GM23338 (cell line): ENCODE measurements around the gene RAC2. TPM values are rescaled to one million over a fixed set of nuclear protein-coding genes. Genes with fewer than 3 reads are reported as not detected.

Experiments
- ATAC-seq: fragments of 200-7000 bp; cut with Tn5 transposase; 3 replicates; pipeline ENCODE4 v1.9.1; 2020
- DNase-seq: peaks from one replicate; pipeline ENCODE4 v3.0.0-alpha.2; 2015; ENCODE audit warnings: low spot score
- H2AFZ ChIP-seq: fragments of 200-600 bp; sonication (generic); 2 replicates; pipeline ENCODE4 v1.8.0; 2016; ENCODE audit warnings: antibody characterized with exemption, mild to moderate bottlenecking, moderate library complexity
- H3F3A ChIP-seq: fragments of 200-600 bp; sonication (generic); replicated peaks from 2 replicates; pipeline ENCODE4 v1.8.0; 2017; ENCODE audit warnings: antibody characterized with exemption, mixed run types, low read depth
- H3K27ac ChIP-seq: fragments of 200-600 bp; sonication (generic); 2 replicates; pipeline ENCODE4 v1.6.1; 2016; ENCODE audit warnings: low read depth
- H3K27me3 ChIP-seq: fragments of 200-600 bp; sonication (generic); 2 replicates; pipeline ENCODE4 v1.8.0; 2016; ENCODE audit warnings: mild to moderate bottlenecking, mixed run types, moderate library complexity; ENCODE audit not compliant: insufficient read depth
- H3K36me3 ChIP-seq: fragments of 200-600 bp; sonication (generic); 2 replicates; pipeline ENCODE4 v1.8.0; 2016; ENCODE audit warnings: mild to moderate bottlenecking; ENCODE audit not compliant: insufficient read depth
- H3K4me1 ChIP-seq: fragments of 200-600 bp; sonication (generic); 2 replicates; pipeline ENCODE4 v1.8.0; 2016; ENCODE audit warnings: mild to moderate bottlenecking, moderate library complexity; ENCODE audit not compliant: insufficient read depth
- H3K4me2 ChIP-seq: fragments of 200-600 bp; sonication (generic); 2 replicates; pipeline ENCODE4 v1.7.1; 2017; ENCODE audit warnings: mixed run types
- H3K4me3 ChIP-seq: fragments of 200-600 bp; sonication (generic); 2 replicates; pipeline ENCODE4 v1.6.1; 2016; ENCODE audit warnings: mixed run types
- H3K79me2 ChIP-seq: fragments of 200-600 bp; sonication (generic); replicated peaks from 2 replicates; pipeline ENCODE4 v1.8.0; 2017; ENCODE audit warnings: mild to moderate bottlenecking; ENCODE audit not compliant: insufficient read depth
- H3K9me2 ChIP-seq: fragments of 200-600 bp; sonication (generic); 2 replicates; pipeline ENCODE4 v1.8.0; 2017; ENCODE audit not compliant: insufficient read depth
- H4K20me1 ChIP-seq: fragments of 200-600 bp; sonication (generic); replicated peaks from 2 replicates; pipeline ENCODE4 v1.8.0; 2017; ENCODE audit warnings: mild to moderate bottlenecking; ENCODE audit not compliant: insufficient read depth
- H3K27ac Mint-ChIP-seq: 2 replicates; pipeline ENCODE4 v1.8.0; 2020; ENCODE audit warnings: inconsistent platforms, mild to moderate bottlenecking, moderate library complexity, mixed read lengths
- H3K27me3 Mint-ChIP-seq: 3 replicates; pipeline ENCODE4 v1.8.0; 2022; ENCODE audit warnings: low read depth, mild to moderate bottlenecking, moderate library complexity, mixed read lengths, inconsistent platforms; ENCODE audit not compliant: insufficient read depth, poor library complexity
- H3K36me3 Mint-ChIP-seq: 3 replicates; pipeline ENCODE4 v1.8.0; 2021; ENCODE audit warnings: low read depth, mild to moderate bottlenecking, inconsistent platforms, moderate library complexity, mixed read lengths
- H3K4me1 Mint-ChIP-seq: 3 replicates; pipeline ENCODE4 v1.8.0; 2020; ENCODE audit warnings: mild to moderate bottlenecking, inconsistent platforms, mixed read lengths
- H3K4me3 Mint-ChIP-seq: 3 replicates; pipeline ENCODE4 v1.8.0; 2021; ENCODE audit warnings: moderate library complexity, mild to moderate bottlenecking, inconsistent platforms, mixed read lengths
- H3K9me3 Mint-ChIP-seq: 3 replicates; pipeline ENCODE4 v1.8.0; 2020; ENCODE audit warnings: moderate library complexity, mild to moderate bottlenecking, inconsistent platforms, mixed read lengths
- CREB1 ChIP-seq: fragments of 250-450 bp; sonication (Bioruptor Pico); IDR thresholded peaks from 2 replicates; pipeline ENCODE4 v1.5.0; 2020; ENCODE audit warnings: low read depth, mild to moderate bottlenecking, moderate library complexity
- EZH2 ChIP-seq: fragments of 200-600 bp; sonication (generic); IDR thresholded peaks from one replicate; pipeline ENCODE4 v1.8.0; 2017; ENCODE audit warnings: antibody characterized with exemption, mild to moderate bottlenecking, low read depth; ENCODE audit not compliant: unreplicated experiment
- POLR2AphosphoS5 ChIP-seq: IDR thresholded peaks from 2 replicates; pipeline ENCODE4 v1.6.1; 2016; ENCODE audit warnings: antibody characterized with exemption, low read depth
- polyA plus RNA-seq: library from polyadenylated mRNA; unstranded; fragments of >200 nt; fragmentation: Nextera tagmentation; extraction: Ambion mirVana; gene quantifications from 2 replicates; pipeline ENCODE4 v1.2.1, GENCODE V29; 2016
- total RNA-seq: library from RNA; depleted of rRNA; stranded (reverse); fragments of >200 nt; shearing (Covaris generic); gene quantifications from 2 replicates; pipeline ENCODE4 v1.2.3, GENCODE V29; 2014
- TF ChIP-seq, protein P1 (sequence below), 2 experiments: fragments of 200-600 bp in 1 of 2; sonication (generic) in 1 of 2; conservative IDR thresholded peaks; 2 replicates each; pipeline versions ENCODE4 v1.5.1 to v1.6.1; 2016 to 2017; ENCODE audit warnings: antibody characterized with exemption in 2 of 2, low read depth in 2 of 2, mild to moderate bottlenecking in 2 of 2, moderate library complexity in 1 of 2
- TF ChIP-seq, protein P2 (sequence below): IDR thresholded peaks from 2 replicates; pipeline ENCODE4 v1.6.1; 2016; ENCODE audit warnings: antibody characterized with exemption
- TF ChIP-seq, protein P3 (sequence below): fragments of 250-450 bp; sonication (Bioruptor Pico); IDR thresholded peaks from 2 replicates; pipeline ENCODE4 v1.5.0; 2020; ENCODE audit warnings: mild to moderate bottlenecking, moderate library complexity

RAC2 gene
- total and polyA plus RNA-seq, 2 experiments from 2014 or later, result 2.4 to 2.7 TPM

GRCh38 chr22:37289156-37289735 lies 45.2 kb upstream of the RAC2 start:
- Mint-ChIP-seq H3K36me3 (no peaks in the 10 kb centered on the region), H3K9me3 (peaks cover 4% of the 10 kb centered on the region; the same call in 1 of the 3 replicates), H3K27ac (no peak overlapping the region), H3K4me1 (peaks cover 8% of the 10 kb centered on the region), H3K27me3 (peaks cover 7% of the 10 kb centered on the region), H3K4me3 (no peak overlapping the region)
- no peaks in the 10 kb centered on the region for H3F3A ChIP-seq
- no peaks in the 10 kb centered on the region for H4K20me1 ChIP-seq
- H3K27ac ChIP-seq, result no peak overlapping the region
- DNase-seq (no peak), ATAC-seq (no peak)
- H3K36me3 ChIP-seq, result no peaks in the 10 kb centered on the region
- H3K27me3 ChIP-seq, result no peaks in the 10 kb centered on the region
- peaks cover 8% of the 10 kb centered on the region; the same call in 1 of the 2 replicates for H3K4me1 ChIP-seq
- H3K4me2 ChIP-seq, result no peak overlapping the region
- TF ChIP-seq EZH2 (no peak), CREB1 (CRISPR knock-in tag) (no peak)
- TF ChIP-seq, protein P1, sequence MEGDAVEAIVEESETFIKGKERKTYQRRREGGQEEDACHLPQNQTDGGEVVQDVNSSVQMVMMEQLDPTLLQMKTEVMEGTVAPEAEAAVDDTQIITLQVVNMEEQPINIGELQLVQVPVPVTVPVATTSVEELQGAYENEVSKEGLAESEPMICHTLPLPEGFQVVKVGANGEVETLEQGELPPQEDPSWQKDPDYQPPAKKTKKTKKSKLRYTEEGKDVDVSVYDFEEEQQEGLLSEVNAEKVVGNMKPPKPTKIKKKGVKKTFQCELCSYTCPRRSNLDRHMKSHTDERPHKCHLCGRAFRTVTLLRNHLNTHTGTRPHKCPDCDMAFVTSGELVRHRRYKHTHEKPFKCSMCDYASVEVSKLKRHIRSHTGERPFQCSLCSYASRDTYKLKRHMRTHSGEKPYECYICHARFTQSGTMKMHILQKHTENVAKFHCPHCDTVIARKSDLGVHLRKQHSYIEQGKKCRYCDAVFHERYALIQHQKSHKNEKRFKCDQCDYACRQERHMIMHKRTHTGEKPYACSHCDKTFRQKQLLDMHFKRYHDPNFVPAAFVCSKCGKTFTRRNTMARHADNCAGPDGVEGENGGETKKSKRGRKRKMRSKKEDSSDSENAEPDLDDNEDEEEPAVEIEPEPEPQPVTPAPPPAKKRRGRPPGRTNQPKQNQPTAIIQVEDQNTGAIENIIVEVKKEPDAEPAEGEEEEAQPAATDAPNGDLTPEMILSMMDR (conservative IDR thresholded peaks at IDR 0.05; ENCODE audit: low read depth in 2 of 2), result no peak
- TF ChIP-seq, protein P2, sequence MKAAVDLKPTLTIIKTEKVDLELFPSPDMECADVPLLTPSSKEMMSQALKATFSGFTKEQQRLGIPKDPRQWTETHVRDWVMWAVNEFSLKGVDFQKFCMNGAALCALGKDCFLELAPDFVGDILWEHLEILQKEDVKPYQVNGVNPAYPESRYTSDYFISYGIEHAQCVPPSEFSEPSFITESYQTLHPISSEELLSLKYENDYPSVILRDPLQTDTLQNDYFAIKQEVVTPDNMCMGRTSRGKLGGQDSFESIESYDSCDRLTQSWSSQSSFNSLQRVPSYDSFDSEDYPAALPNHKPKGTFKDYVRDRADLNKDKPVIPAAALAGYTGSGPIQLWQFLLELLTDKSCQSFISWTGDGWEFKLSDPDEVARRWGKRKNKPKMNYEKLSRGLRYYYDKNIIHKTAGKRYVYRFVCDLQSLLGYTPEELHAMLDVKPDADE, result no peak
- no peaks in the 10 kb centered on the region for H3K9me2 ChIP-seq
- no peak overlapping the region for H3K4me3 ChIP-seq
- H3K79me2 ChIP-seq, result no peaks in the 10 kb centered on the region
- no peak overlapping the region for H2AFZ ChIP-seq

DNA sequence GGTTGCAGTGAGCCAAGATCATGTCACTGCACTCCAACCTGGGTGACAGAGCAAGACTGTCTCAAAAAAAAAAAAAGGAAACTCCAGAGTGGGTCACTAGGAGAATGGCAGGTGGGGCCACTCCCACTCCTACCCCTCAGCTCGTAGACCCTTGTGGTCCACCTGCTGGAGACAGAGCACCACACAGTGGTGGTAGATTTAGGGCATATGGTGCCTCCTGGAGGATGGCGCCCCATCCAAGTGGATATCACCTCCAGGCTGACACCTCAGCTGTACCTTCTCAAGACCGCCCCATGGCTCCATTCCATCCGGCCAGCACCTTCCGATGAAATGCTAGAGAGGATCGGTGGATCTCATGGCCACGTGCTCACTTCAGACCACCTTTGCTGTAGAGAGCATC lies 44.5 kb upstream of the RAC2 start:
- H3K9me2 ChIP-seq, result no peaks in the 10 kb centered on the region
- H4K20me1 ChIP-seq, result no peaks in the 10 kb centered on the region
- Mint-ChIP-seq H3K4me1 (peaks cover 13% of the 10 kb centered on the region), H3K36me3 (no peaks in the 10 kb centered on the region), H3K4me3 (no peak overlapping the region), H3K27ac (no peak overlapping the region), H3K27me3 (peaks cover 9% of the 10 kb centered on the region), H3K9me3 (peaks cover 4% of the 10 kb centered on the region; the same call in 1 of the 3 replicates)
- DNase-seq, result no peak
- no peaks in the 10 kb centered on the region for H3K36me3 ChIP-seq
- TF ChIP-seq, protein P1 (conservative IDR thresholded peaks at IDR 0.05; ENCODE audit: low read depth in 2 of 2), result peak in 1 of 2 experiments; percentile 25; a peak in 1 of 4 replicates
- no peak for TF ChIP-seq POLR2AphosphoS5
- TF ChIP-seq, protein P3, sequence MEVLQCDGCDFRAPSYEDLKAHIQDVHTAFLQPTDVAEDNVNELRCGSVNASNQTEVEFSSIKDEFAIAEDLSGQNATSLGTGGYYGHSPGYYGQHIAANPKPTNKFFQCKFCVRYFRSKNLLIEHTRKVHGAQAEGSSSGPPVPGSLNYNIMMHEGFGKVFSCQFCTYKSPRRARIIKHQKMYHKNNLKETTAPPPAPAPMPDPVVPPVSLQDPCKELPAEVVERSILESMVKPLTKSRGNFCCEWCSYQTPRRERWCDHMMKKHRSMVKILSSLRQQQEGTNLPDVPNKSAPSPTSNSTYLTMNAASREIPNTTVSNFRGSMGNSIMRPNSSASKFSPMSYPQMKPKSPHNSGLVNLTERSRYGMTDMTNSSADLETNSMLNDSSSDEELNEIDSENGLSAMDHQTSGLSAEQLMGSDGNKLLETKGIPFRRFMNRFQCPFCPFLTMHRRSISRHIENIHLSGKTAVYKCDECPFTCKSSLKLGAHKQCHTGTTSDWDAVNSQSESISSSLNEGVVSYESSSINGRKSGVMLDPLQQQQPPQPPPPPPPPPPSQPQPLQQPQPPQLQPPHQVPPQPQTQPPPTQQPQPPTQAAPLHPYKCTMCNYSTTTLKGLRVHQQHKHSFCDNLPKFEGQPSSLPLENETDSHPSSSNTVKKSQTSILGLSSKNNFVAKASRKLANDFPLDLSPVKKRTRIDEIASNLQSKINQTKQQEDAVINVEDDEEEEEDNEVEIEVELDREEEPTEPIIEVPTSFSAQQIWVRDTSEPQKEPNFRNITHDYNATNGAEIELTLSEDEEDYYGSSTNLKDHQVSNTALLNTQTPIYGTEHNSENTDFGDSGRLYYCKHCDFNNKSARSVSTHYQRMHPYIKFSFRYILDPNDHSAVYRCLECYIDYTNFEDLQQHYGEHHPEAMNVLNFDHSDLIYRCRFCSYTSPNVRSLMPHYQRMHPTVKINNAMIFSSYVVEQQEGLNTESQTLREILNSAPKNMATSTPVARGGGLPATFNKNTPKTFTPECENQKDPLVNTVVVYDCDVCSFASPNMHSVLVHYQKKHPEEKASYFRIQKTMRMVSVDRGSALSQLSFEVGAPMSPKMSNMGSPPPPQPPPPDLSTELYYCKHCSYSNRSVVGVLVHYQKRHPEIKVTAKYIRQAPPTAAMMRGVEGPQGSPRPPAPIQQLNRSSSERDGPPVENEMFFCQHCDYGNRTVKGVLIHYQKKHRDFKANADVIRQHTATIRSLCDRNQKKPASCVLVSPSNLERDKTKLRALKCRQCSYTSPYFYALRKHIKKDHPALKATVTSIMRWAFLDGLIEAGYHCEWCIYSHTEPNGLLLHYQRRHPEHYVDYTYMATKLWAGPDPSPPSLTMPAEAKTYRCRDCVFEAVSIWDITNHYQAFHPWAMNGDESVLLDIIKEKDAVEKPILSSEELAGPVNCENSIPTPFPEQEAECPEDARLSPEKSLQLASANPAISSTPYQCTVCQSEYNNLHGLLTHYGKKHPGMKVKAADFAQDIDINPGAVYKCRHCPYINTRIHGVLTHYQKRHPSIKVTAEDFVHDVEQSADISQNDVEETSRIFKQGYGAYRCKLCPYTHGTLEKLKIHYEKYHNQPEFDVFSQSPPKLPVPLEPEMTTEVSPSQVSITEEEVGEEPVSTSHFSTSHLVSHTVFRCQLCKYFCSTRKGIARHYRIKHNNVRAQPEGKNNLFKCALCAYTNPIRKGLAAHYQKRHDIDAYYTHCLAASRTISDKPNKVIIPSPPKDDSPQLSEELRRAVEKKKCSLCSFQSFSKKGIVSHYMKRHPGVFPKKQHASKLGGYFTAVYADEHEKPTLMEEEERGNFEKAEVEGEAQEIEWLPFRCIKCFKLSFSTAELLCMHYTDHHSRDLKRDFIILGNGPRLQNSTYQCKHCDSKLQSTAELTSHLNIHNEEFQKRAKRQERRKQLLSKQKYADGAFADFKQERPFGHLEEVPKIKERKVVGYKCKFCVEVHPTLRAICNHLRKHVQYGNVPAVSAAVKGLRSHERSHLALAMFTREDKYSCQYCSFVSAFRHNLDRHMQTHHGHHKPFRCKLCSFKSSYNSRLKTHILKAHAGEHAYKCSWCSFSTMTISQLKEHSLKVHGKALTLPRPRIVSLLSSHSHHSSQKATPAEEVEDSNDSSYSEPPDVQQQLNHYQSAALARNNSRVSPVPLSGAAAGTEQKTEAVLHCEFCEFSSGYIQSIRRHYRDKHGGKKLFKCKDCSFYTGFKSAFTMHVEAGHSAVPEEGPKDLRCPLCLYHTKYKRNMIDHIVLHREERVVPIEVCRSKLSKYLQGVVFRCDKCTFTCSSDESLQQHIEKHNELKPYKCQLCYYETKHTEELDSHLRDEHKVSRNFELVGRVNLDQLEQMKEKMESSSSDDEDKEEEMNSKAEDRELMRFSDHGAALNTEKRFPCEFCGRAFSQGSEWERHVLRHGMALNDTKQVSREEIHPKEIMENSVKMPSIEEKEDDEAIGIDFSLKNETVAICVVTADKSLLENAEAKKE, result no peak
- H3K4me2 ChIP-seq, result no peak overlapping the region
- H2AFZ ChIP-seq, result no peak overlapping the region
- ATAC-seq, result no peak
- no peaks in the 10 kb centered on the region for H3K79me2 ChIP-seq
- H3K4me3 ChIP-seq, result no peak overlapping the region
- H3K4me1 ChIP-seq, result peaks cover 15% of the 10 kb centered on the region; the same call in 1 of the 2 replicates
- H3K27ac ChIP-seq, result no peak overlapping the region
- H3K27me3 ChIP-seq, result no peaks in the 10 kb centered on the region
- no peaks in the 10 kb centered on the region for H3F3A ChIP-seq
